Central memory CD8-positive, alpha-beta T cell (primary cell): ENCODE results near the gene REL.
A peak's percentile ranks its signal among the peaks of the same experiment; 100 is the strongest.

Experiments used
- ATAC-seq: fragments of 150-1000 bp; cut with Tn5 transposase; replicated peaks from 2 replicates; pipeline ENCODE4 v1.10.0; 2022; ENCODE audit warnings: mild to moderate bottlenecking, moderate FRiP score, moderate number of reproducible peaks; ENCODE audit not compliant: poor library complexity, severe bottlenecking; ENCODE audit errors: extremely low read depth
- DNase-seq, 2 donors: peaks; one replicate each; pipeline ENCODE4 v3.0.0; 2021; ENCODE audit warnings: low spot score in 2 of 2
- H3K27ac Mint-ChIP-seq: one replicate; pipeline ENCODE4 v1.8.0; 2022; ENCODE audit warnings: low read depth, mild to moderate bottlenecking, moderate library complexity, mixed read lengths
- H3K27me3 Mint-ChIP-seq: one replicate; pipeline ENCODE4 v1.8.0; 2022; ENCODE audit warnings: mixed read lengths
- H3K36me3 Mint-ChIP-seq: one replicate; pipeline ENCODE4 v1.8.0; 2022; ENCODE audit warnings: mild to moderate bottlenecking, moderate library complexity, mixed read lengths; ENCODE audit not compliant: insufficient read depth
- H3K4me1 Mint-ChIP-seq: one replicate; pipeline ENCODE4 v1.8.0; 2022; ENCODE audit warnings: mixed read lengths
- H3K4me3 Mint-ChIP-seq: one replicate; pipeline ENCODE4 v1.8.0; 2022; ENCODE audit warnings: mild to moderate bottlenecking, moderate library complexity, mixed read lengths
- H3K9me3 Mint-ChIP-seq: one replicate; pipeline ENCODE4 v1.8.0; 2022; ENCODE audit warnings: mixed read lengths

REL gene

GRCh38 chr2:60938301-60938700 is 56.9 kb downstream of the REL start:
- ATAC-seq (no peak), DNase-seq (no peak)
- peak overlapping the region; percentile 17 for H3K27ac Mint-ChIP-seq
- no peak overlapping the region for H3K4me3 Mint-ChIP-seq
- no peaks in the 10 kb centered on the region for H3K27me3 Mint-ChIP-seq
- peaks cover 8% of the 10 kb centered on the region for H3K36me3 Mint-ChIP-seq
- peaks cover 37% of the 10 kb centered on the region for H3K4me1 Mint-ChIP-seq
- no peaks in the 10 kb centered on the region for H3K9me3 Mint-ChIP-seq

GRCh38 chr2:60939622-60940021 is 58.2 kb downstream of the REL start:
- H3K36me3 Mint-ChIP-seq, result peaks cover 7% of the 10 kb centered on the region

GRCh38 chr2:60945341-60945740 is 64.0 kb downstream of the REL start:
- H3K27ac Mint-ChIP-seq, result no peak overlapping the region
- no peaks in the 10 kb centered on the region for H3K36me3 Mint-ChIP-seq
- no peaks in the 10 kb centered on the region for H3K27me3 Mint-ChIP-seq
- H3K4me1 Mint-ChIP-seq, result peaks cover 18% of the 10 kb centered on the region
- no peak overlapping the region for H3K4me3 Mint-ChIP-seq
- ATAC-seq (no peak), DNase-seq (no peak)
- H3K9me3 Mint-ChIP-seq, result no peaks in the 10 kb centered on the region

More at GRCh38 chr2:60939622-60940021, 58.2 kb downstream of the REL start:
- H3K4me1 Mint-ChIP-seq, result peaks cover 30% of the 10 kb centered on the region
- H3K9me3 Mint-ChIP-seq, result no peaks in the 10 kb centered on the region
- ATAC-seq (no peak), DNase-seq (no peak)
- H3K27me3 Mint-ChIP-seq, result no peaks in the 10 kb centered on the region
- H3K4me3 Mint-ChIP-seq, result no peak overlapping the region
- H3K27ac Mint-ChIP-seq, result peak overlapping the region; percentile 14

GRCh38 chr2:60947056-60947455 is 65.7 kb downstream of the REL start:
- no peaks in the 10 kb centered on the region for H3K36me3 Mint-ChIP-seq
- DNase-seq, result no peak
- no peak for ATAC-seq
- peaks cover 24% of the 10 kb centered on the region for H3K4me1 Mint-ChIP-seq
- no peaks in the 10 kb centered on the region for H3K27me3 Mint-ChIP-seq
- H3K27ac Mint-ChIP-seq, result no peak overlapping the region
- H3K9me3 Mint-ChIP-seq, result no peaks in the 10 kb centered on the region
- H3K4me3 Mint-ChIP-seq, result no peak overlapping the region

- Mint-ChIP-seq H3K36me3 (no peaks in the 10 kb centered on the region), H3K27me3 (no peaks in the 10 kb centered on the region), H3K27ac (peak overlapping the region; percentile 46), H3K9me3 (no peaks in the 10 kb centered on the region), H3K4me3 (no peak overlapping the region), H3K4me1 (peaks cover 27% of the 10 kb centered on the region)
- no peak for ATAC-seq
- no peak for DNase-seq
Observed at GRCh38 chr2:60948161-60948560, 66.8 kb downstream of the REL start.

- peak; percentile 89 for ATAC-seq
- no peaks in the 10 kb centered on the region for H3K27me3 Mint-ChIP-seq
- peaks cover 36% of the 10 kb centered on the region for H3K4me1 Mint-ChIP-seq
- H3K9me3 Mint-ChIP-seq, result no peaks in the 10 kb centered on the region
- H3K27ac Mint-ChIP-seq, result peak overlapping the region; percentile 46
- peaks cover 2% of the 10 kb centered on the region for H3K36me3 Mint-ChIP-seq
- no peak for DNase-seq
- H3K4me3 Mint-ChIP-seq, result no peak overlapping the region
Observed at GRCh38 chr2:60948926-60949579, 67.7 kb downstream of the REL start.

GRCh38 chr2:60954139-60954538 is 72.8 kb downstream of the REL start:
- no peaks in the 10 kb centered on the region for H3K27me3 Mint-ChIP-seq
- peak overlapping the region; percentile 25 for H3K4me3 Mint-ChIP-seq
- peak overlapping the region; percentile 73 for H3K27ac Mint-ChIP-seq
- H3K36me3 Mint-ChIP-seq, result peaks cover 2% of the 10 kb centered on the region
- peak in 1 of 2 donors; percentile 42 for DNase-seq
- H3K9me3 Mint-ChIP-seq, result no peaks in the 10 kb centered on the region
- H3K4me1 Mint-ChIP-seq, result peaks cover 28% of the 10 kb centered on the region
- ATAC-seq, result peak; percentile 99

GRCh38 chr2:60957224-60957623 is 75.8 kb downstream of the REL start:
- no peak overlapping the region for H3K27ac Mint-ChIP-seq
- DNase-seq, result no peak
- no peaks in the 10 kb centered on the region for H3K9me3 Mint-ChIP-seq
- ATAC-seq, result no peak
- H3K27me3 Mint-ChIP-seq, result no peaks in the 10 kb centered on the region
- H3K4me1 Mint-ChIP-seq, result peaks cover 15% of the 10 kb centered on the region
- peaks cover 2% of the 10 kb centered on the region for H3K36me3 Mint-ChIP-seq
- no peak overlapping the region for H3K4me3 Mint-ChIP-seq

GRCh38 chr2:60957643-60958042 is 76.3 kb downstream of the REL start:
- Mint-ChIP-seq H3K27ac (no peak overlapping the region), H3K4me1 (peaks cover 15% of the 10 kb centered on the region), H3K27me3 (no peaks in the 10 kb centered on the region), H3K4me3 (no peak overlapping the region), H3K36me3 (peaks cover 2% of the 10 kb centered on the region), H3K9me3 (no peaks in the 10 kb centered on the region)
- no peak for ATAC-seq
- no peak for DNase-seq

GRCh38 chr2:60958361-60958760 is 77.0 kb downstream of the REL start:
- H3K36me3 Mint-ChIP-seq, result peaks cover 2% of the 10 kb centered on the region
- no peaks in the 10 kb centered on the region for H3K27me3 Mint-ChIP-seq
- H3K27ac Mint-ChIP-seq, result no peak overlapping the region
- H3K9me3 Mint-ChIP-seq, result no peaks in the 10 kb centered on the region
- ATAC-seq, result no peak
- no peak overlapping the region for H3K4me3 Mint-ChIP-seq
- no peak for DNase-seq
- H3K4me1 Mint-ChIP-seq, result peaks cover 10% of the 10 kb centered on the region

- Mint-ChIP-seq H3K4me1 (peaks cover 6% of the 10 kb centered on the region), H3K27ac (no peak overlapping the region), H3K27me3 (no peaks in the 10 kb centered on the region), H3K9me3 (no peaks in the 10 kb centered on the region), H3K36me3 (peaks cover 2% of the 10 kb centered on the region), H3K4me3 (no peak overlapping the region)
- ATAC-seq (no peak), DNase-seq (no peak)
Observed at GRCh38 chr2:60958800-60959199, 77.4 kb downstream of the REL start.

GRCh38 chr2:60959501-60959900 is 78.1 kb downstream of the REL start:
- no peaks in the 10 kb centered on the region for H3K4me1 Mint-ChIP-seq
- DNase-seq (no peak), ATAC-seq (no peak)
- H3K27me3 Mint-ChIP-seq, result no peaks in the 10 kb centered on the region
- H3K9me3 Mint-ChIP-seq, result no peaks in the 10 kb centered on the region
- H3K27ac Mint-ChIP-seq, result peak overlapping the region; percentile 13
- H3K36me3 Mint-ChIP-seq, result no peaks in the 10 kb centered on the region
- no peak overlapping the region for H3K4me3 Mint-ChIP-seq

GRCh38 chr2:60960706-60961105 is 79.3 kb downstream of the REL start:
- DNase-seq (no peak), ATAC-seq (no peak)
- no peaks in the 10 kb centered on the region for H3K36me3 Mint-ChIP-seq
- no peaks in the 10 kb centered on the region for H3K4me1 Mint-ChIP-seq
- no peaks in the 10 kb centered on the region for H3K27me3 Mint-ChIP-seq
- H3K27ac Mint-ChIP-seq, result no peak overlapping the region
- no peaks in the 10 kb centered on the region for H3K9me3 Mint-ChIP-seq
- no peak overlapping the region for H3K4me3 Mint-ChIP-seq
